Transverse colon (tissue), 4 donors: ENCODE measurements around the gene NWD2. TPM values are rescaled to one million over a fixed set of nuclear protein-coding genes. Genes with fewer than 3 reads are reported as not detected.

ENCODE experiments used
- DNase-seq: peaks from one replicate; pipeline ENCODE4 v3.0.0-alpha.2; 2019
- H3K27ac ChIP-seq, 4 donors: fragments of 200-600 bp; sonication (generic); 2 replicates each; pipeline ENCODE4 v1.5.1; 2016 to 2018; ENCODE audit warnings: inconsistent platforms in 4 of 4
- H3K27me3 ChIP-seq: fragments of 200-600 bp; sonication (generic); 2 replicates; pipeline ENCODE4 v1.5.1; 2017; ENCODE audit warnings: inconsistent platforms
- H3K36me3 ChIP-seq, 4 donors: fragments of 200-600 bp; sonication (generic); 2 replicates each; pipeline ENCODE4 v1.5.1; 2017 to 2019; ENCODE audit warnings: inconsistent platforms in 4 of 4
- H3K4me1 ChIP-seq, 4 donors: fragments of 200-600 bp; sonication (generic); 2 replicates each; pipeline ENCODE4 v1.5.1; 2017 to 2020; ENCODE audit warnings: inconsistent platforms in 4 of 4
- H3K4me3 ChIP-seq, 4 donors: fragments of 200-600 bp; sonication (generic); 1 replicate in 1 of 4; 2 replicates in 3 of 4; pipeline versions ENCODE4 v1.5.1 to v1.6.1; 2017 to 2019; ENCODE audit warnings: inconsistent platforms in 4 of 4
- H3K9me3 ChIP-seq, 2 donors: fragments of 200-600 bp; sonication (generic); 2 replicates each; pipeline ENCODE4 v1.5.1; 2017 to 2019; ENCODE audit warnings: inconsistent platforms in 2 of 2
- EP300 ChIP-seq: sonication (generic); formaldehyde crosslinking; IDR thresholded peaks from one replicate; pipeline ENCODE4 v1.6.1; 2017; ENCODE audit warnings: antibody characterized with exemption, low read depth
- POLR2A ChIP-seq: fragments of 450-650 bp; IDR thresholded peaks from one replicate; pipeline ENCODE4 v1.6.1; 2016; ENCODE audit warnings: antibody characterized with exemption, mild to moderate bottlenecking, moderate library complexity
- POLR2AphosphoS5 ChIP-seq, 3 donors: sonication (generic); formaldehyde crosslinking; IDR thresholded peaks; one replicate each; pipeline ENCODE4 v1.6.1; 2016; ENCODE audit warnings: antibody characterized with exemption in 3 of 3
- WGBS, 2 donors: methylation state at CpG; one replicate each; pipeline ENCODE4 v1.1.5; 2018; ENCODE audit warnings: low coverage in 1 of 2; 5-methylcytosine and 5-hydroxymethylcytosine counted together
- in situ Hi-C, 4 donors: fragments of 200-750 bp; cut with MboI; loops; one replicate each; pipeline versions ENCODE4 v1.15.0 to v1.15.1; 2017; ENCODE audit warnings: low sequenced_read_pairs in 3 of 4, low pct_ligation_motif_present in 1 of 4, low pct_unique_long_range_greater_than_20kb in 1 of 4
- intact Hi-C: fragments of 100-400 bp; cut with DNase I; formaldehyde crosslinking; loops from one replicate; pipeline ENCODE4 v1.15.1; 2023; ENCODE audit warnings: low total_unique reads
- total RNA-seq, 4 donors: library from RNA; depleted of rRNA; stranded (reverse); fragments of >200 nt; gene quantifications; one replicate each; pipeline ENCODE4 v1.1.0, GENCODE V29; 2016
- TF ChIP-seq, protein P1 (sequence below), 5 experiments: fragments of 200-600 bp in 3 of 5; fragments of 450-650 bp in 2 of 5; sonication (generic) in 3 of 5; IDR thresholded peaks; 1 replicate in 2 of 5; 2 replicates in 3 of 5; pipeline ENCODE4 v1.5.1; 2016 to 2017; ENCODE audit warnings: antibody characterized with exemption in 5 of 5, inconsistent platforms in 3 of 5, mild to moderate bottlenecking in 2 of 5, moderate library complexity in 1 of 5

The NWD2 gene
- total RNA-seq, 4 donors from 2014 or later, result 0.48 to 0.55 TPM; not detected in 2

DNA sequence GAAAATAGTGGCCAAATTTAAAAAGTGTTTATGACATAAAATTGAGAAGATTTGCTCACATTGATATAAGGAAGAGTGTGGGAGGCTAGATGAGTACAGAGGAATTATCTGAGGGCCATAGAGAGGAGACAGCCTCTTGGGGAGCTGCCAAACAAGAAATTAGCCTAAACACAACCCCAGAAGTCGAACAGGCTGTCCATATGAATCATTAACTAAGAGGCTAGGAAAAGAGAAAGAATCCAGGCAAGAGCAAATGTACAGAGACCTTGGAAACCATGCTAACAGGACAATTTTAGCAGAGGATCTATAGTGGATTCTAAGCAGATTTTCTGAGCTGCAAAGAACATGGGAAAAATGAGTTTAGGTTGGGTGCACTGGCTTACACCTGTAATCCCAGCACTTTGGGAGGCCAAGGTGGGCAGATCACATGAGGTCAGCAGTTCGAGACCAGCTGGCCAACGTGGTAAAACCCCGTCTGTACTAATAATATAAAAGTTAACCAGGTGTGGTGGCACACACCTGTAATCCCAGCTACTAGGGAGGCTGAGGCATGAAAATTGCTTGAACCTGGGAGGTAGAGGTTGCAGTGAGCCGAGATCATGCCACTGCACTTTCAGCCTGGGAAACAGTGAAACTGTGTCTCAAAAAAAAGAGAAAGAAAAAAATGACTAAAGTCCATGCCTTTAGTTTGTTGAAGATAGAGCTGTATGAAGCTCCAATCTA, 76.1 kb downstream of the NWD2 start:
- WGBS, 2 donors, result 41 to 50% methylated on average over 2 to 5 of the region's 5 CpGs

DNA sequence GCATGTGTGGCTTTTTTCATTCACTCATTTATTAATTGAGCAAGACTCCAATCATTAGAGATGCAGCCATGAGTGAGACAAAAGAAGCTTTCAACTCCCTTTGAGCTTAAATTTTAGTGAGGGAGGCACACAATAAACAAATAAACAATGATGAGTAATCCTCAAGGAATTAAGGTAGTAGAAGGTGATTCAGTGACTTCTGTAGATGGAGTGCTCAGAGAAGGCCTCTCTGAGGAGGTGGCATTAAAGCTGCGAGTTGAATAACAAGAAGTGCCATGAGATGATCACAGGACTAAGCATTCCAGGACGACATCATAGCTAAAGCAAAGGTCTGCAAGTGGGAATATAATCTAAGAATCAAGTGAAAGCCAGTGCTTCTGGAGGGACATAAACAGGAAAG, 77.6 kb downstream of the NWD2 start:
- WGBS, 2 donors, result 60 to 73% methylated on average over 2 of the region's 2 CpGs
- Histone ChIP-seq H3K4me1 (no peaks in the 10 kb centered on the region), H3K36me3 (no peaks in the 10 kb centered on the region), H3K27ac (no peak overlapping the region), H3K9me3 (no peaks in the 10 kb centered on the region), H3K27me3 (no peaks in the 10 kb centered on the region), H3K4me3 (no peak overlapping the region)
- intact Hi-C loops (no loop called here), in situ Hi-C loops (no loop called here)
- DNase-seq, result no peak
- TF ChIP-seq, protein P1, sequence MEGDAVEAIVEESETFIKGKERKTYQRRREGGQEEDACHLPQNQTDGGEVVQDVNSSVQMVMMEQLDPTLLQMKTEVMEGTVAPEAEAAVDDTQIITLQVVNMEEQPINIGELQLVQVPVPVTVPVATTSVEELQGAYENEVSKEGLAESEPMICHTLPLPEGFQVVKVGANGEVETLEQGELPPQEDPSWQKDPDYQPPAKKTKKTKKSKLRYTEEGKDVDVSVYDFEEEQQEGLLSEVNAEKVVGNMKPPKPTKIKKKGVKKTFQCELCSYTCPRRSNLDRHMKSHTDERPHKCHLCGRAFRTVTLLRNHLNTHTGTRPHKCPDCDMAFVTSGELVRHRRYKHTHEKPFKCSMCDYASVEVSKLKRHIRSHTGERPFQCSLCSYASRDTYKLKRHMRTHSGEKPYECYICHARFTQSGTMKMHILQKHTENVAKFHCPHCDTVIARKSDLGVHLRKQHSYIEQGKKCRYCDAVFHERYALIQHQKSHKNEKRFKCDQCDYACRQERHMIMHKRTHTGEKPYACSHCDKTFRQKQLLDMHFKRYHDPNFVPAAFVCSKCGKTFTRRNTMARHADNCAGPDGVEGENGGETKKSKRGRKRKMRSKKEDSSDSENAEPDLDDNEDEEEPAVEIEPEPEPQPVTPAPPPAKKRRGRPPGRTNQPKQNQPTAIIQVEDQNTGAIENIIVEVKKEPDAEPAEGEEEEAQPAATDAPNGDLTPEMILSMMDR (IDR thresholded peaks at IDR 0.05), result no peak
- no peak for TF ChIP-seq POLR2AphosphoS5 (IDR thresholded peaks at IDR 0.05)
- no peak for TF ChIP-seq POLR2A
- TF ChIP-seq EP300, result no peak

More for the DNA sequence above, 76.1 kb downstream of the NWD2 start:
- no peak overlapping the region for H3K4me3 ChIP-seq
- DNase-seq, result no peak
- no peaks in the 10 kb centered on the region for H3K36me3 ChIP-seq
- intact Hi-C loops (no loop called here), in situ Hi-C loops (no loop called here)
- no peaks in the 10 kb centered on the region for H3K4me1 ChIP-seq
- no peak overlapping the region for H3K27ac ChIP-seq
- H3K9me3 ChIP-seq, result no peaks in the 10 kb centered on the region
- TF ChIP-seq EP300 (no peak), POLR2A (no peak), POLR2AphosphoS5 (IDR thresholded peaks at IDR 0.05) (no peak)
- TF ChIP-seq, protein P1 (IDR thresholded peaks at IDR 0.05), result no peak
- H3K27me3 ChIP-seq, result no peaks in the 10 kb centered on the region

DNA sequence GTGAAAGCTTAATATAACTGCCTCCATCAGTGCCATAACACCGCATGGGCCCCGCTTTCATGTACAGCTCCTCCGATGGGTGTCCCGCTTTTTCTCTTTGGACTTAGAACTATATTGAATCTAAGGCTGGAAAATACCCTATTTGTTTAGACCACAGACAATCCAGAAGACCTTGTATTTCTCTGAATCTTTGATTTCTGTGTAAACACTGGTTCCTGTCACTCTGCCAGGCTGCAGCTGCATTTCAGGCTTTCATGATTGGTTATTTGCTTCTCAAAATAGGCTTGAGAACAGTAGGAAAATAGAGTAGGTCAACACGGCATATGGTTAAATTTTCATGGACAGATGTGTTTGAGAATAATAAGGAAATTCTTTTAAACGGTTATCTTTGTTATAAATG, 80.0 kb downstream of the NWD2 start:
- no peak for DNase-seq
- Histone ChIP-seq H3K4me3 (no peak overlapping the region), H3K9me3 (no peaks in the 10 kb centered on the region), H3K27me3 (no peaks in the 10 kb centered on the region), H3K4me1 (no peaks in the 10 kb centered on the region), H3K36me3 (no peaks in the 10 kb centered on the region), H3K27ac (no peak overlapping the region)
- 21 to 48% methylated on average over 2 to 6 of the region's 6 CpGs for WGBS, 2 donors
- in situ Hi-C loops, result no loop called here
- intact Hi-C loops, result no loop called here
- TF ChIP-seq POLR2A (no peak), POLR2AphosphoS5 (IDR thresholded peaks at IDR 0.05) (no peak), EP300 (no peak)
- TF ChIP-seq, protein P1 (IDR thresholded peaks at IDR 0.05), result no peak

DNA sequence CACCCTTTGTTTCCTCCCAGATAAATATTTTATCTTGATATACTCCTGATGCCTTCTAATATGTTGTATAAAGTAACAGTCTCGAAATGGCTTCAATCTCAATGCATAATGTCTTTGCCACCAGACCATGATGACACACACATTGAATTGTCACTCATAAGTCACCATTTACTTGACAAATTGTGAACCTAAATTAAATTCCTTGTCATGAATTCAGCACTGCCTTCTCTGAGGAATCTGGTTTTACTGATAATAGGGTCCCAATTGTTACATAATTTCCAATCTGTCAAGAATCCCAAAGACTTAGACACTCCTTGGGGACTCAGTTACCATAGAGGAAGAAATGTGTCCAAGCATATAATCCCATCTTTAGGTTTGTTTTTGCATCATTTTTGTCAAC, 82.3 kb downstream of the NWD2 start:
- DNase-seq, result no peak
- in situ Hi-C loops, result no loop called here
- WGBS, 2 donors, result 65 to 100% methylated on average over 1 of the region's 1 CpG
- TF ChIP-seq POLR2A (no peak), EP300 (no peak), POLR2AphosphoS5 (IDR thresholded peaks at IDR 0.05) (no peak)
- TF ChIP-seq, protein P1 (IDR thresholded peaks at IDR 0.05), result no peak
- no peaks in the 10 kb centered on the region for H3K27me3 ChIP-seq
- no peaks in the 10 kb centered on the region for H3K36me3 ChIP-seq
- H3K4me1 ChIP-seq, result no peaks in the 10 kb centered on the region
- intact Hi-C loops, result no loop called here
- H3K27ac ChIP-seq, result no peak overlapping the region
- no peak overlapping the region for H3K4me3 ChIP-seq
- H3K9me3 ChIP-seq, result no peaks in the 10 kb centered on the region
